K562 (cell line): ENCODE results near the gene MIEF1. TPM values are rescaled to one million over a fixed set of nuclear protein-coding genes. Genes with fewer than 3 reads are reported as not detected.

ENCODE experiments used
- ATAC-seq: fragments of 200-7000 bp; cut with Tn5 transposase; 3 replicates; pipeline ENCODE4 v1.9.1; 2020; ENCODE audit warnings: moderate library complexity
- BruUV-seq: library from RNA; stranded (reverse); fragments of 400-500 nt; replicated peaks from 2 replicates; lab custom pipeline; 2021; lab: Mats Ljungman, UMichigan
- CTCF ChIA-PET: fragments of 300-600 bp; formaldehyde crosslinking; extraction: SDS; loops from one replicate; lab custom pipeline; 2021; ENCODE audit warnings: low intra/inter-chr PET ratio; lab: Yijun Ruan, JAX
- POLR2A ChIA-PET: fragments of 300-600, 350-650 bp; sonication (Branson Sonifier 250); formaldehyde crosslinking; extraction: SDS; loops from one replicate; lab custom pipeline; 2021; ENCODE audit warnings: antibody characterized with exemption, inconsistent platforms; lab: Yijun Ruan, JAX
- DNase-seq, 4 experiments: peaks; one replicate each; pipeline versions ENCODE4 v3.0.0 to v3.0.0-alpha.2; 2011 to 2018; ENCODE audit warnings: low spot score in 3 of 4, mixed read lengths in 3 of 4; ENCODE audit errors: extremely low read depth in 1 of 4
- FAIRE-seq: peaks from 2 replicates; lab custom pipeline; 2011; peaks lifted over from hg19 to GRCh38; lab: Jason Lieb, UNC
- H2AFZ ChIP-seq: 2 replicates; pipeline ENCODE4 v1.6.0; 2011; ENCODE audit warnings: low read depth, low read length, control low read depth, inconsistent platforms
- H3K27ac ChIP-seq: fragments of 200-600 bp; 3 replicates; pipeline ENCODE4 v1.8.0; 2011; ENCODE audit warnings: low read depth, mild to moderate bottlenecking, control low read depth, inconsistent platforms, low read length, moderate library complexity, mixed read lengths; ENCODE audit errors: extremely low read depth
- H3K27me3 ChIP-seq, 2 experiments: fragments of 300-600 bp in 1 of 2; 2 replicates in 1 of 2; 3 replicates in 1 of 2; pipeline versions ENCODE4 v1.6.0 to v1.8.0; 2011; ENCODE audit warnings: inconsistent platforms in 2 of 2, low read length in 2 of 2, mild to moderate bottlenecking in 1 of 2, mixed read lengths in 1 of 2, moderate library complexity in 1 of 2; ENCODE audit not compliant: control insufficient read depth in 2 of 2, insufficient read depth in 2 of 2
- H3K36me3 ChIP-seq: fragments of 300-600 bp; 3 replicates; pipeline ENCODE4 v1.8.0; 2011; ENCODE audit warnings: mild to moderate bottlenecking, low read length, inconsistent platforms; ENCODE audit not compliant: control insufficient read depth, insufficient read depth
- H3K4me1 ChIP-seq, 2 experiments: fragments of 200-600 bp in 1 of 2; replicated peaks in 1 of 2; 2 replicates in 1 of 2; 3 replicates in 1 of 2; pipeline versions ENCODE4 v1.5.1 to v1.8.0; 2011; ENCODE audit warnings: inconsistent platforms in 2 of 2, low read length in 2 of 2, mild to moderate bottlenecking in 1 of 2, mixed read lengths in 1 of 2, moderate library complexity in 1 of 2; ENCODE audit not compliant: control insufficient read depth in 2 of 2, insufficient read depth in 2 of 2
- H3K4me2 ChIP-seq: 2 replicates; pipeline ENCODE4 v1.6.1; 2011; ENCODE audit warnings: low read length, control low read depth, inconsistent platforms, mixed read lengths; ENCODE audit not compliant: insufficient read depth
- H3K4me3 ChIP-seq: fragments of 200-600 bp; sonication (generic), shearing (Covaris generic); 2 replicates; pipeline ENCODE4 v1.5.1; 2016; ENCODE audit warnings: control low read depth, inconsistent platforms
- H3K79me2 ChIP-seq: fragments of 200-600 bp; 3 replicates; pipeline ENCODE4 v1.8.0; 2011; ENCODE audit warnings: low read length, inconsistent platforms; ENCODE audit not compliant: control insufficient read depth, insufficient read depth
- H3K9ac ChIP-seq, 2 experiments: 2 replicates each; pipeline versions ENCODE4 v1.6.0 to v1.6.1; 2011; ENCODE audit warnings: low read depth in 2 of 2, low read length in 2 of 2, control low read depth in 1 of 2, inconsistent platforms in 1 of 2, mild to moderate bottlenecking in 1 of 2, mixed read lengths in 1 of 2; ENCODE audit not compliant: insufficient read depth in 1 of 2
- H3K9me1 ChIP-seq: one replicate; pipeline ENCODE4 v1.6.0; 2011; ENCODE audit warnings: inconsistent platforms, mild to moderate bottlenecking, low read length, moderate library complexity; ENCODE audit not compliant: control insufficient read depth, insufficient read depth
- H3K9me3 ChIP-seq: replicated peaks from 2 replicates; pipeline ENCODE4 v1.5.1; 2011; ENCODE audit warnings: low read depth, low read length, inconsistent platforms; ENCODE audit not compliant: control insufficient read depth, insufficient read depth
- H4K20me1 ChIP-seq: replicated peaks from 2 replicates; pipeline ENCODE4 v1.6.1; 2011; ENCODE audit warnings: low read length, inconsistent platforms, mixed read lengths; ENCODE audit not compliant: control insufficient read depth, insufficient read depth
- CCNT2 ChIP-seq: IDR thresholded peaks from 2 replicates; pipeline ENCODE4 v1.6.1; 2011; ENCODE audit warnings: borderline replicate concordance, low read depth, mild to moderate bottlenecking, moderate library complexity, mixed read lengths, low read length; ENCODE audit not compliant: insufficient read length; ENCODE audit errors: extremely low read depth
- DDX20 ChIP-seq: fragments of 450-650 bp; IDR thresholded peaks from 2 replicates; pipeline ENCODE4 v1.6.1; 2016; ENCODE audit warnings: missing genetic modification characterization, low read depth, mild to moderate bottlenecking, missing compliant biosample characterization, moderate library complexity
- EP400 ChIP-seq: fragments of 450-650 bp; IDR thresholded peaks from 2 replicates; pipeline ENCODE4 v1.6.1; 2017; ENCODE audit warnings: antibody characterized with exemption, mild to moderate bottlenecking, moderate library complexity
- FOXP1 ChIP-seq: sonication (generic); formaldehyde crosslinking; IDR thresholded peaks from 2 replicates; pipeline ENCODE4 v1.8.0; 2022; ENCODE audit warnings: mild to moderate bottlenecking, missing genetic modification reagents
- GTF2B ChIP-seq: IDR thresholded peaks from 2 replicates; pipeline ENCODE4 v1.6.1; 2011; ENCODE audit not compliant: insufficient read length; ENCODE audit errors: extremely low read depth
- JUNB ChIP-seq: fragments of 450-650 bp; formaldehyde crosslinking; conservative IDR thresholded peaks from 2 replicates; pipeline ENCODE4 v1.4.0; 2020; ENCODE audit warnings: mild to moderate bottlenecking
- MCM2 ChIP-seq: fragments of 450-650 bp; IDR thresholded peaks from 2 replicates; pipeline ENCODE4 v1.6.1; 2017; ENCODE audit warnings: low read depth, mild to moderate bottlenecking
- NFATC3 ChIP-seq: fragments of 450-650 bp; IDR thresholded peaks from 2 replicates; pipeline ENCODE4 v1.6.1; 2017; ENCODE audit warnings: mild to moderate bottlenecking
- SMAD4 ChIP-seq: fragments of 250-450 bp; sonication (Bioruptor Pico); conservative IDR thresholded peaks from 2 replicates; pipeline ENCODE4 v1.8.0; 2021; ENCODE audit warnings: inconsistent platforms, mild to moderate bottlenecking, moderate library complexity
- TRIM24 ChIP-seq, 2 experiments: fragments of 450-650 bp; IDR thresholded peaks; 2 replicates each; pipeline ENCODE4 v1.6.1; 2016
- ZBTB1 ChIP-seq: sonication (generic); formaldehyde crosslinking; IDR thresholded peaks from 2 replicates; pipeline ENCODE4 v1.8.1; 2023; ENCODE audit warnings: missing genetic modification reagents, low read depth, mild to moderate bottlenecking, borderline replicate concordance
- ZBTB43 ChIP-seq: sonication (generic); formaldehyde crosslinking; IDR thresholded peaks from 2 replicates; pipeline ENCODE4 v1.8.0; 2023; ENCODE audit warnings: mild to moderate bottlenecking, missing genetic modification reagents
- ZBTB49 ChIP-seq: sonication (generic); formaldehyde crosslinking; IDR thresholded peaks from 2 replicates; pipeline ENCODE4 v1.8.0; 2022; ENCODE audit warnings: missing genetic modification reagents, mild to moderate bottlenecking, borderline replicate concordance
- ZNF431 ChIP-seq: sonication (generic); formaldehyde crosslinking; IDR thresholded peaks from 2 replicates; pipeline ENCODE4 v1.8.0; 2022; ENCODE audit warnings: mild to moderate bottlenecking, missing genetic modification reagents
- ZNF644 ChIP-seq: fragments of 200-800 bp; sonication (Bioruptor generic); IDR thresholded peaks from 2 replicates; pipeline ENCODE4 v1.6.1; 2016; ENCODE audit warnings: low read depth, missing genetic modification characterization, missing compliant biosample characterization
- WGBS: fragments of 100-300 bp; shearing (Covaris generic); methylation state at CpG from one replicate; pipeline ENCODE4 v1.1.6; 2016; ENCODE audit warnings: low coverage, mixed read lengths; ENCODE audit not compliant: insufficient coverage; ENCODE audit errors: missing lambda C conversion rate; 5-methylcytosine and 5-hydroxymethylcytosine counted together
- in situ Hi-C: fragments of 300-500 bp; cut with MboI; formaldehyde crosslinking; loops from 4 replicates; pipeline ENCODE4 v1.15.0; 2018; ENCODE audit warnings: inconsistent platforms, mixed read lengths
- intact Hi-C: fragments of 100-400 bp; cut with micrococcal nuclease; formaldehyde crosslinking; loops from 2 replicates; pipeline ENCODE4 v1.14.2; 2022
- polyA plus RNA-seq, 8 experiments: library from polyadenylated mRNA; depleted of rRNA in 4 of 8; stranded (reverse) in 5 of 8; unstranded in 3 of 8; fragments of >200 nt; fragmentation: Nextera tagmentation in 2 of 8; fragmentation: Illumina TruSeq in 1 of 8; extraction: Ambion mirVana in 2 of 8; extraction: Trizol in 1 of 8; gene quantifications; 2 replicates each; pipeline versions ENCODE4 v1.2.1 to v1.2.3, GENCODE V29; 2011 to 2014; ENCODE audit warnings: inconsistent platforms in 1 of 8, missing spikeins in 1 of 8
- total RNA-seq, 7 experiments: library from RNA; depleted of rRNA in 6 of 7; stranded (reverse); fragments of >200 nt in 6 of 7; fragmentation: Illumina TruSeq in 2 of 7; extraction: Trizol in 2 of 7; gene quantifications; 2 replicates each; pipeline versions ENCODE4 v1.2.1 to v1.2.3, GENCODE V29; 2011 to 2021; ENCODE audit warnings: low replicate concordance in 1 of 7
- TF ChIP-seq, protein P1 (sequence below): fragments of 200-400 bp; formaldehyde crosslinking; IDR thresholded peaks from 2 replicates; pipeline ENCODE4 v1.6.1; 2017; ENCODE audit warnings: mild to moderate bottlenecking, low read depth, low read length, moderate library complexity

The MIEF1 gene
- total and polyA plus RNA-seq, 9 of the 15 experiments (the other 6 are each of a cell fraction or from before 2014, with no cell fraction given), result 10.9 to 51.8 (median 25.5) TPM

DNA sequence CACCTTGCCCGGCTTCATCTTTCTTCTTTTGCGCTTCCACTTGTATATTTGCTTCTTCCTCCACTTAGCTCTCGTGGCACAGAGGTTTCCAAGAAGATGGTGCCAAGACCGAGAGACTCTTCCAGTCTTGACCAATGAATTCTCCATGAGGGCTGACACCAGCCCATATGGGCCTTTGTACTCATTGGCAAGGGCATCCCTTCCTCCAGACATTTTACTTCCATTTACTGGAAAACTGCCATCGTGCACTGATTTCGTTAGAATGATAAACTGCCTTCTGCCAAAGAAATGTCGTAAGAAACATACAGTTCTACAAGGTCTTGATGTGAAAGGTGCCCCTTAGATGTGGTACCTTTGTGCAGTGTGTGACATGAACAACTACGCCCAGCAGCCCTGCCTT lies 4.7 kb upstream of the MIEF1 start (continued):
- no peak for TF ChIP-seq ZNF431 (CRISPR knock-in tag)
- no peak for TF ChIP-seq ZBTB1
- TF ChIP-seq ZNF644 (tag), result no peak
- TF ChIP-seq GTF2B, result no peak
- no peak for TF ChIP-seq SMAD4
- no peak for TF ChIP-seq CCNT2
- no peak for TF ChIP-seq JUNB (CRISPR knock-in tag)
- TF ChIP-seq, all 486 proteins: peak for 0

GRCh38 chr22:39498368-39498767 lies 3.7 kb upstream of the MIEF1 start:
- no peak overlapping the region for H3K9ac ChIP-seq
- H3K4me2 ChIP-seq, result no peak overlapping the region
- no TSS peak for BruUV-seq
- H3K9me1 ChIP-seq, result no peaks in the 10 kb centered on the region
- no peaks in the 10 kb centered on the region for H4K20me1 ChIP-seq
- in situ Hi-C loops, result no loop called here
- no peak for FAIRE-seq
- no peak overlapping the region for H3K27ac ChIP-seq
- H3K9me3 ChIP-seq, result no peaks in the 10 kb centered on the region
- ATAC-seq, result no peak
- peaks cover 24 to 31% of the 10 kb centered on the region in 2 experiments for H3K4me1 ChIP-seq
- WGBS, result 15% methylated on average over 2 of the region's 2 CpGs
- no peak for DNase-seq
- H3K79me2 ChIP-seq, result peaks cover 13% of the 10 kb centered on the region
- intact Hi-C loops, result loop anchor here (5.0 kb wide), 1 partner anchor 34 kb away; the partner anchor contains the start of gene RPS19BP1
- no peaks in the 10 kb centered on the region for H3K27me3 ChIP-seq
- CTCF ChIA-PET, result interaction anchor here (0.6 kb wide), 1 partner anchor 847 kb away, joined by 3 read pairs; no protein-coding TSS in a partner anchor
- H3K4me3 ChIP-seq, result no peak overlapping the region
- POLR2A ChIA-PET, result interaction anchor here (1.0 to 2.2 kb wide), 4 partner anchors 21 to 28 kb away, joined by 4 to 10 read pairs (median 4); no protein-coding TSS in a partner anchor
- peaks cover 9% of the 10 kb centered on the region for H3K36me3 ChIP-seq
- H2AFZ ChIP-seq, result no peak overlapping the region
- no peak for TF ChIP-seq EP400
- no peak for TF ChIP-seq DDX20 (tag)
- TF ChIP-seq NFATC3, result no peak
- TF ChIP-seq ZBTB43 (CRISPR knock-in tag), result no peak
- no peak for TF ChIP-seq TRIM24 (IDR thresholded peaks at IDR 0.05)
- TF ChIP-seq, protein P1, sequence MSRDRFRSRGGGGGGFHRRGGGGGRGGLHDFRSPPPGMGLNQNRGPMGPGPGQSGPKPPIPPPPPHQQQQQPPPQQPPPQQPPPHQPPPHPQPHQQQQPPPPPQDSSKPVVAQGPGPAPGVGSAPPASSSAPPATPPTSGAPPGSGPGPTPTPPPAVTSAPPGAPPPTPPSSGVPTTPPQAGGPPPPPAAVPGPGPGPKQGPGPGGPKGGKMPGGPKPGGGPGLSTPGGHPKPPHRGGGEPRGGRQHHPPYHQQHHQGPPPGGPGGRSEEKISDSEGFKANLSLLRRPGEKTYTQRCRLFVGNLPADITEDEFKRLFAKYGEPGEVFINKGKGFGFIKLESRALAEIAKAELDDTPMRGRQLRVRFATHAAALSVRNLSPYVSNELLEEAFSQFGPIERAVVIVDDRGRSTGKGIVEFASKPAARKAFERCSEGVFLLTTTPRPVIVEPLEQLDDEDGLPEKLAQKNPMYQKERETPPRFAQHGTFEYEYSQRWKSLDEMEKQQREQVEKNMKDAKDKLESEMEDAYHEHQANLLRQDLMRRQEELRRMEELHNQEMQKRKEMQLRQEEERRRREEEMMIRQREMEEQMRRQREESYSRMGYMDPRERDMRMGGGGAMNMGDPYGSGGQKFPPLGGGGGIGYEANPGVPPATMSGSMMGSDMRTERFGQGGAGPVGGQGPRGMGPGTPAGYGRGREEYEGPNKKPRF, result no peak
- TF ChIP-seq ZBTB49 (CRISPR knock-in tag), result no peak
- no peak for TF ChIP-seq FOXP1
- TF ChIP-seq MCM2, result no peak
